Caco-2 (cell line): ENCODE measurements around the gene MRPL43. TPM values are rescaled to one million over a fixed set of nuclear protein-coding genes. Genes with fewer than 3 reads are reported as not detected.
"Not testable (repeated sequence)": the region's sequence is repeated elsewhere in the genome, so short reads cannot be mapped to it uniquely, and the experiment has no call there.

Experiments
- BruUV-seq: library from RNA; stranded (reverse); fragments of 400-500 nt; replicated peaks from 2 replicates; lab custom pipeline; 2021; lab: Mats Ljungman, UMichigan
- CTCF ChIA-PET: fragments of 300-600 bp; sonication (Branson Sonifier 250); formaldehyde crosslinking; loops from one replicate; lab custom pipeline; 2022; ENCODE audit warnings: antibody characterized with exemption; lab: Charles Lee
- POLR2A ChIA-PET: fragments of 300-600 bp; sonication (Branson Sonifier 250); formaldehyde crosslinking; loops from one replicate; lab custom pipeline; 2022; ENCODE audit warnings: antibody characterized with exemption; lab: Charles Lee
- DNase-seq, 2 experiments: peaks; one replicate each; pipeline versions ENCODE4 v3.0.0 to v3.0.0-alpha.2; 2020 to 2022
- H3K27me3 ChIP-seq: replicated peaks from 2 replicates; pipeline ENCODE4 v1.6.0; 2011; ENCODE audit warnings: low read length; ENCODE audit not compliant: control insufficient read depth, insufficient read depth
- H3K36me3 ChIP-seq: 2 replicates; pipeline ENCODE4 v1.5.1; 2011; ENCODE audit warnings: low read length; ENCODE audit not compliant: control insufficient read depth, insufficient read depth
- H3K4me1 ChIP-seq: fragments of 250-450 bp; sonication (Bioruptor Pico); 2 replicates; pipeline ENCODE4 v1.5.1; 2020; ENCODE audit warnings: mild to moderate bottlenecking
- H3K4me3 ChIP-seq: 2 replicates; pipeline ENCODE4 v1.5.1; 2011; ENCODE audit warnings: low read depth, mild to moderate bottlenecking, control low read depth, low read length
- H3K9me3 ChIP-seq: fragments of 250-450 bp; sonication (Bioruptor Pico); 2 replicates; pipeline ENCODE4 v1.5.1; 2020; ENCODE audit warnings: mild to moderate bottlenecking, moderate library complexity
- H3K27ac Mint-ChIP-seq: one replicate; pipeline ENCODE4 v1.8.0; 2022; ENCODE audit warnings: mixed read lengths; ENCODE audit not compliant: unreplicated experiment
- H3K27me3 Mint-ChIP-seq: one replicate; pipeline ENCODE4 v1.8.0; 2022; ENCODE audit warnings: mixed read lengths; ENCODE audit not compliant: insufficient read depth, unreplicated experiment
- H3K36me3 Mint-ChIP-seq: one replicate; pipeline ENCODE4 v1.8.0; 2022; ENCODE audit warnings: mild to moderate bottlenecking, mixed read lengths; ENCODE audit not compliant: insufficient read depth, unreplicated experiment
- H3K4me1 Mint-ChIP-seq: one replicate; pipeline ENCODE4 v1.8.0; 2022; ENCODE audit warnings: low read depth, mixed read lengths; ENCODE audit not compliant: unreplicated experiment
- H3K4me3 Mint-ChIP-seq: one replicate; pipeline ENCODE4 v1.8.0; 2022; ENCODE audit warnings: mild to moderate bottlenecking, moderate library complexity, mixed read lengths; ENCODE audit not compliant: unreplicated experiment
- H3K9me3 Mint-ChIP-seq: one replicate; pipeline ENCODE4 v1.8.0; 2022; ENCODE audit warnings: mixed read lengths; ENCODE audit not compliant: unreplicated experiment
- intact Hi-C: fragments of 100-400 bp; cut with micrococcal nuclease; formaldehyde crosslinking; loops from one replicate; pipeline ENCODE4 v1.10.0; 2022; ENCODE audit not compliant: unreplicated experiment
- total RNA-seq: library from RNA; stranded (reverse); gene quantifications from 2 replicates; pipeline ENCODE4 v1.2.3, GENCODE V29; 2022
- TF ChIP-seq, protein P1 (sequence below), 2 experiments: fragments of 200-600 bp in 1 of 2; IDR thresholded peaks; 1 replicate in 1 of 2; 2 replicates in 1 of 2; pipeline versions ENCODE4 v1.5.1 to v1.8.0; 2011 to 2022; ENCODE audit warnings: antibody characterized with exemption in 1 of 2, control low read depth in 1 of 2, inconsistent platforms in 1 of 2, low read depth in 1 of 2, low read length in 1 of 2, mild to moderate bottlenecking in 1 of 2, moderate library complexity in 1 of 2; ENCODE audit not compliant: insufficient read depth in 1 of 2, severe bottlenecking in 1 of 2, unreplicated experiment in 1 of 2

The MRPL43 gene
- total RNA-seq, 1 experiment from 2014 or later, result 82.1 TPM

DNA sequence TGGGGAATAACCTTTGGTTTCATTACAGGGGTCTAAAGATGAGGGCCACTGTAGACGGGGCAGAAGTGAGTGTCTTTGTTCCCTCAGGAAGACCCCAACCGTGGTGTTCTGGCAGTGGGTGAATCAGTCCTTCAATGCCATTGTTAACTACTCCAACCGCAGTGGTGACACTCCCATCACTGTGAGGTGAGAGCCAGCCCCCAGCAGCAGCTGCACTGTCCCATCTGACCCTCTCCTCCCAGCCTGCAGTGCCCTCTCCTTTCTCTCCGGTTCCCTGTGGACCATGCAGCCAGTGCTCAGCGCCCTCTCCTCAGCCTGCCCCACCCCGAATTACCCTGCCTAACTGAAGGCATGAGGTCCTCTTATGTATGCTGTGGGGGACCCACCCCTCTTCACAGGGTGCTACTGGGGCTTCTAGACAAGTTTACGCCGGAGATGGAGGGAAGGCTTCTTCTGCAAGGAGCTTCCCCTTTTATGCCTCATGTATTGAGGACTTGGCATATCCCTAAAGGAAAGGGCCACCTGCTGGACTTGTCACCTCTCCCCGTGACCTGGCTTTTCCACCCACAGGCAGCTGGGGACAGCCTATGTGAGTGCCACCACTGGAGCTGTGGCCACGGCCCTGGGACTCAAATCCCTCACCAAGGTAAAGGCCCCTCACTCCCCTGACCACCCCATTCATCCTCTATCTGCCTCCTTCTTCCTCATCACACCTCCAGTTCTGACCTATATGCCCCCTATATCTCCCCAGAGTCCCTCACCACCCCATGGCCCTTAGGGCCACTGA lies 48.8 kb upstream of the MRPL43 start:
- TF ChIP-seq, protein P1, sequence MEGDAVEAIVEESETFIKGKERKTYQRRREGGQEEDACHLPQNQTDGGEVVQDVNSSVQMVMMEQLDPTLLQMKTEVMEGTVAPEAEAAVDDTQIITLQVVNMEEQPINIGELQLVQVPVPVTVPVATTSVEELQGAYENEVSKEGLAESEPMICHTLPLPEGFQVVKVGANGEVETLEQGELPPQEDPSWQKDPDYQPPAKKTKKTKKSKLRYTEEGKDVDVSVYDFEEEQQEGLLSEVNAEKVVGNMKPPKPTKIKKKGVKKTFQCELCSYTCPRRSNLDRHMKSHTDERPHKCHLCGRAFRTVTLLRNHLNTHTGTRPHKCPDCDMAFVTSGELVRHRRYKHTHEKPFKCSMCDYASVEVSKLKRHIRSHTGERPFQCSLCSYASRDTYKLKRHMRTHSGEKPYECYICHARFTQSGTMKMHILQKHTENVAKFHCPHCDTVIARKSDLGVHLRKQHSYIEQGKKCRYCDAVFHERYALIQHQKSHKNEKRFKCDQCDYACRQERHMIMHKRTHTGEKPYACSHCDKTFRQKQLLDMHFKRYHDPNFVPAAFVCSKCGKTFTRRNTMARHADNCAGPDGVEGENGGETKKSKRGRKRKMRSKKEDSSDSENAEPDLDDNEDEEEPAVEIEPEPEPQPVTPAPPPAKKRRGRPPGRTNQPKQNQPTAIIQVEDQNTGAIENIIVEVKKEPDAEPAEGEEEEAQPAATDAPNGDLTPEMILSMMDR (IDR thresholded peaks at IDR 0.05; ENCODE audit: insufficient read depth in 1 of 2, low read depth in 1 of 2, low read length in 1 of 2, severe bottlenecking in 1 of 2, unreplicated experiment in 1 of 2), result no peak
- Mint-ChIP-seq H3K4me1 (peaks cover 17% of the 10 kb centered on the region), H3K36me3 (peaks cover 14% of the 10 kb centered on the region), H3K9me3 (no peaks in the 10 kb centered on the region), H3K27ac (no peak overlapping the region), H3K27me3 (no peaks in the 10 kb centered on the region), H3K4me3 (no peak overlapping the region)
- no TSS peak for BruUV-seq
- ChIA-PET POLR2A (no interaction called here), CTCF (no interaction called here)
- Histone ChIP-seq H3K4me3 (no peak overlapping the region), H3K9me3 (no peaks in the 10 kb centered on the region), H3K36me3 (no peaks in the 10 kb centered on the region), H3K4me1 (peaks cover 34% of the 10 kb centered on the region), H3K27me3 (no peaks in the 10 kb centered on the region)
- no peak for DNase-seq
- intact Hi-C loops, result no loop called here

DNA sequence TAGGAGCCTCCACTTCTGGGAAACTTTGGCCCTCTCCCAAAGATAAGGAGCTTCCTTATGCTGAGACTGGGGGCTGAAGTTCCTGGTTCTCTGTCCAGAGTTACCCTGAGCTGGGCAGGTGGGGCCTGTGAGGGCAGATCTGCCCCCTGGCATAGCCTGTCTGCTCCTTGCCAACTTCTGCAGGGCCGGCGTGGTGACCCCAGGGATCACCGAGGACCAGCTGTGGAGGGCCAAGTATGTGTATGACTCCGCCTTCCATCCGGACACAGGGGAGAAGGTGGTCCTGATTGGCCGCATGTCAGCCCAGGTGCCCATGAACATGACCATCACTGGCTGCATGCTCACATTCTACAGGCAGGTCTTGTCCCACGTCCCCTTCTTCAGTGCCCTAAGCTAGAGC lies 48.0 kb upstream of the MRPL43 start:
- intact Hi-C loops, result no loop called here
- TF ChIP-seq, protein P1 (IDR thresholded peaks at IDR 0.05; ENCODE audit: insufficient read depth in 1 of 2, low read depth in 1 of 2, low read length in 1 of 2, severe bottlenecking in 1 of 2, unreplicated experiment in 1 of 2), result no peak

DNA sequence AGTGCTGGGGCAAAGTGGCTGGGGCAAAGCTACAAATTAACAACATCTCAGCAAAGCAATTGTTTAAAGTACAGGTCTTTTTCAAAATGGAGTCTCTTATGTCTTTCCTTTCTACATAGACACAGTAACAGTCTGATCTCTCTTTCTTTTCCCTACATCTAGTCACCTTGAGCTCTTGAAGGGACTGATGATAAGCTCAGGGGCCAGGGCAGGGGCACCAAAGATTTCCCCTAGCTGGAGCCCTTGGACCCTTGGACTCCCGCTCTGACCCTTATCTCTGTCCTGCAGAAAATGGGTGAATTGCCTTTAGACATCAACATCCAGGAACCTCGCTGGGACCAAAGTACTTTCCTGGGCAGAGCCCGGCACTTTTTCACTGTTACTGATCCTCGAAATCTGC lies 47.1 kb upstream of the MRPL43 start:
- not testable (repeated sequence) for H3K27me3 ChIP-seq, H3K4me3 ChIP-seq, H3K9me3 Mint-ChIP-seq, BruUV-seq, H3K9me3 ChIP-seq, H3K4me3 Mint-ChIP-seq, H3K27ac Mint-ChIP-seq, H3K36me3 ChIP-seq, H3K27me3 Mint-ChIP-seq
- peak in 1 of 2 experiments; percentile 76 for DNase-seq
- Mint-ChIP-seq H3K4me1 (peaks cover 17% of the 10 kb centered on the region), H3K36me3 (peaks cover 16% of the 10 kb centered on the region)
- peaks cover 30% of the 10 kb centered on the region for H3K4me1 ChIP-seq
- CTCF ChIA-PET, result interaction anchor here (0.8 to 1.3 kb wide), 4 partner anchors 8 to 108 kb away, joined by 3 to 5 read pairs (median 4); no protein-coding TSS in a partner anchor
- POLR2A ChIA-PET, result interaction anchor here (1.2 kb wide), 1 partner anchor 8 kb away, joined by 7 read pairs; no protein-coding TSS in a partner anchor
- intact Hi-C loops, result loop anchor here (5.0 kb wide), 1 partner anchor 33 kb away; no protein-coding TSS in a partner anchor

More for the DNA sequence above, 48.0 kb upstream of the MRPL43 start:
- no peaks in the 10 kb centered on the region for H3K36me3 ChIP-seq
- Mint-ChIP-seq H3K27me3 (no peaks in the 10 kb centered on the region), H3K4me1 (peaks cover 17% of the 10 kb centered on the region), H3K4me3 (no peak overlapping the region), H3K36me3 (peaks cover 16% of the 10 kb centered on the region), H3K27ac (no peak overlapping the region), H3K9me3 (no peaks in the 10 kb centered on the region)
- ChIA-PET CTCF (interaction anchor here (0.6 to 1.3 kb wide), 2 partner anchors 14 to 107 kb away, joined by 3 read pairs; no protein-coding TSS in a partner anchor), POLR2A (interaction anchor here (1.2 kb wide), 1 partner anchor 8 kb away, joined by 7 read pairs; no protein-coding TSS in a partner anchor)
- H3K4me1 ChIP-seq, result peaks cover 30% of the 10 kb centered on the region
- DNase-seq, result no peak
- H3K4me3 ChIP-seq, result no peak overlapping the region
- H3K27me3 ChIP-seq, result no peaks in the 10 kb centered on the region
- H3K9me3 ChIP-seq, result no peaks in the 10 kb centered on the region
- no TSS peak for BruUV-seq
